Head of caudate nucleus (tissue), 42 donors: ENCODE data around the gene NRIP1.
"Not testable (repeated sequence)": the region's sequence is repeated elsewhere in the genome, so short reads cannot be mapped to it uniquely, and the experiment has no call there.

Experiments
- DNase-seq, 42 donors: peaks; one replicate each; pipeline versions ENCODE4 v3.0.0 to v3.0.0-alpha.2; 2020 to 2021; ENCODE audit warnings: mixed read lengths in 7 of 42
- intact Hi-C: fragments of 100-400 bp; cut with DNase I; formaldehyde crosslinking; loops from one replicate; pipeline ENCODE4 v1.15.0; 2022

The NRIP1 gene

DNA sequence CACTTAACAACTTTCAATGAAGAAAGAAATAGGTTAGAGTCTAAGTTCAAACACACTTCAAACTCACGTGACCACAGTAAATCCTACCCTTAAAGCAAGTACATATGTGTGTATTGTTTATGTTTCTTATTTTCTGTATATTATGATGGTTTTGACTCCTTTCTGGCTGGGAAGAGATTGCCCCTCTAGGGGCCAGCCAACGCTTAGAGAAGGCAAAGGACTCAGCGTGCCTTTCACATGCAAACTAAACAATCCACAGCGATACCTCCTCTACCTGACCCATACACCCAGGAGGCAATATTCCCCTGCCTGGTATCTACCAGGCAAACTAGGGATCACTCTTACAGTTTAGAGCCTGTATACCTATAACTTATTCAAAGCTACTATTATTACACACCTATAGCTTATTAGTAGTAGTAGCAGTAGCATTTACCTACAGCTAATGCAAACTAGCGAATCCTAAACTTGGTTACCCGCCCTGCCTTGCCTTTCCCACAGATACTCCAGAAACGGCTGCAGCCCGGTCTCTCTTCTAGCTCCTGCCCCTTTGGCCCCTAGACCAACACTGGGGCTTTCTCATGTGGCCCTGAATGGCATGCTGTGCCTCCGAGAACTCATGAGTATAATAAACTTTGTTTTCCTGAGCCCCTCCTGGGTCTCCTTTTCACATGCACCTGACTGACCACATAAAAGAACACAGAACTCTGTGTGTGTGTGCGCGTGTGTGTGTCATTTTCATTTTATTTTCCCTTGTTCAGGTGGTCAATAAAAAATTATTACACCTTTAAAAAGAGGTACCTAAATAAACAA lies 14.0 kb downstream of the NRIP1 start:
- DNase-seq = no peak
- intact Hi-C loops = no loop called here

GRCh38 chr21:15045017-15045416 lies 19.8 kb downstream of the NRIP1 start:
- no peak for DNase-seq
- intact Hi-C loops = no loop called here

GRCh38 chr21:15042531-15042930 lies 22.3 kb downstream of the NRIP1 start:
- DNase-seq = no peak
- intact Hi-C loops = no loop called here

GRCh38 chr21:15039607-15040299 lies 25.0 kb downstream of the NRIP1 start:
- DNase-seq = no peak
- intact Hi-C loops = no loop called here

- intact Hi-C loops = no loop called here
- DNase-seq = no peak
Measured at GRCh38 chr21:15037900-15038293, 26.9 kb downstream of the NRIP1 start.

DNA sequence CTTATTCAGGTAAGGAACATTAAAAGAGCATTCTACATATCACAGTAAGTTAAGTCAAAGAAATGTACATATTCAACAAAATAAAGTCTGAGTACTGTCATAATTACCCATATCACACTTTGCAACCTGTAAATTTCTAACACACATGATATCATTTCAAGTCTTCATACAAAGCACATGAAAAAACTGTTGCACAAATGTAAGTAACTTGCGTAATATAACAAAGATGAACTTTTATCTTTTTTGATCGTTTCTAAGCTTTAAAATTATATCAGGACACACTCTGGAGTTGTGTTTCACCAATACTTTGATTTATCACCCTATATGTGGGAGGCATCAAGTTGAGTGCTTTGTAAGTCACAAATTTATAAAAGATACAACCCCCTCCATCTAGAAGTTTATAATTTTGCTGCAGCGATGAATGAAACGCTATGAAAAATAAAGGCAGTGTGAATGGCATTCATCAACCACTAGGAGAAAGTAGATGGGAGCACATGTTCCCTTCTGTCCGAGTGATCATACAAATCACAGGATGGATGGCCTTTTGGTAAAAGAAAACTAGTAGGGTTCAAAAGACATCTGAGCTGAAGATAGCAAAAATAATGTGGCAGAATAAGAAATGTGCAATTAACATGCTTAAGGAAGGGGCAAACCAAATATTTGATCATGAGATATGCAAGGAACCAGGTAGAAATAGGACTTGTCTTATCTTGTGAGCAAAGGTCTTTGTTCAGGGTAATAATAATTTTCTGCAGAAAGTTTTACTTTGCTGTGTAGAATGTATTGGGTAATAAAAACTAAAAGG lies 27.5 kb downstream of the NRIP1 start:
- intact Hi-C loops = no loop called here
- DNase-seq = no peak

- DNase-seq = no peak
- intact Hi-C loops = no loop called here
Measured at GRCh38 chr21:15036189-15036588, 28.6 kb downstream of the NRIP1 start.

GRCh38 chr21:15034126-15034853 lies 30.5 kb downstream of the NRIP1 start:
- DNase-seq = no peak
- intact Hi-C loops = no loop called here

- intact Hi-C loops = no loop called here
Measured at GRCh38 chr21:15031790-15032357, 32.9 kb downstream of the NRIP1 start.

DNA sequence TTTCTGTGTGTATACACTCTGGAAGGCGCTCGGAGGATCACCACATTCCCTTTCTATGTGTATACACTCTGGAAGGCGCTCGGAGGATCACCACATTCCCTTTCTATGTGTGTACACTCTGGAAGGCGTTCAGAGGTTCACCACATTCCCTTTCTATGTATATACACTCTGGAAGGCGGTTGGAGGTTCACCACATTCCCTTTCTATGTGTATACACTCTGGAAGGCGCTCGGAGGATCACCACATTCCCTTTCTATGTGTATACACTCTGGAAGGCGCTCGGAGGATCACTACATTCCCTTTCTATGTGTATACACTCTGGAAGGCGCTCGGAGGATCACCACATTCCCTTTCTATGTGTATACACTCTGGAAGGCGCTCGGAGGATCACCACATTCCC lies 33.4 kb downstream of the NRIP1 start:
- DNase-seq, intact Hi-C loops: not testable (repeated sequence)

More at GRCh38 chr21:15031790-15032357, 32.9 kb downstream of the NRIP1 start:
- DNase-seq = no peak

GRCh38 chr21:15030861-15031260 lies 33.9 kb downstream of the NRIP1 start:
- intact Hi-C loops, DNase-seq: not testable (repeated sequence)

DNA sequence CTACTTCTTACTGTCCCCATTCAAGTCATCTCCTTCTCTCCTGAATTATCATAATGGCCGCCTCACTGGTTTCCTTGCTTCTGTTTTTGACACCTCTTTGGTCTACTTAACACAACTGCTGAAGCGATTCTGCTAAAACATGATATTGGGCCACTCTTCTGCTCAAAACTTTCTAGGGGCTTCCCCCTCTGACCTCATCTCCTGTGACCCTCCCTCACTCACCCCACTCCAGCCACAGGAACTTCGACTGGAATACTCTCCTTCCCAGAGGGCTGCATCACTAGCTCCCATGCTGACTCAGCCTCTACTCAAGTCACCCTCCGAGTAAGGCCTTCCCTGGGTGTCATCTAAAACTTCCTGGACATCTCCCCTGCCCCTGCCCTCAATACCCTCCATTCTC lies 35.7 kb downstream of the NRIP1 start:
- intact Hi-C loops = no loop called here
- DNase-seq = no peak

- no peak for DNase-seq
- intact Hi-C loops = no loop called here
Measured at GRCh38 chr21:15028186-15028585, 36.6 kb downstream of the NRIP1 start.

DNA sequence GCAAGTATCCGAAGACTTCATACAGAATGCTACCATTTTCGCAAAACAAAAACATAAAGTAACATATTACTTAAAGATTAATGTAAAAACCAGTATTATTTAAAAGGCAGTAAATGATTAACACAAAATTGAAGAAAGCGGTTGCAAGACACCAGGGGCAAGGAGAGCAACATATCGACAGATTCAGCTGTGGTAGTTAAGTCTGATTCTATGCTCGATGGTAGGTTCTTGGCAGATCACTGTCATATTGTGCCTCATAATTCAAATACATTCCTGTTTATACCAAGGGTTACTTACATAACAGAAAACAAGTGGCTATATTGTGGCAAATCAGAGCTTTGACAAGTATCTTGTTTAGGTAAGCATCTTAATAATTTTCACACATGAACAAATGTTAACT lies 37.7 kb downstream of the NRIP1 start:
- no peak for DNase-seq
- intact Hi-C loops = no loop called here

DNA sequence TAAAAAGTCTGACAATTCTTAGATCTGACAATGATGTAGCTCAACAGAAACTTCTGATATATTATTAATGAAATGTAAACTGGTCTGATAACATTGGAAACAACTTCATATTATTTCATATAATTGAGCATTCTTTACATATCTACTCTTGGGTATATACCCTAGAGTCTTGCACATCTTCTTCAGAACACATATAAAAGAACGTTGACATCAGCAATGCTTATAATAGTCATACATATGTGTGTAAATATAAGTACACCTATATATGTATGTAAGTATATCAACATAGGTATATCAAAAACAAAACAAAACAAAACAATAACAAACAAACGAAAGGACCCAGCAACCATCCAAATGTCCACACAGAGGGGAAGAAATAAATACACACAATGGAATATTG lies 38.4 kb downstream of the NRIP1 start:
- intact Hi-C loops = no loop called here
- no peak for DNase-seq

DNA sequence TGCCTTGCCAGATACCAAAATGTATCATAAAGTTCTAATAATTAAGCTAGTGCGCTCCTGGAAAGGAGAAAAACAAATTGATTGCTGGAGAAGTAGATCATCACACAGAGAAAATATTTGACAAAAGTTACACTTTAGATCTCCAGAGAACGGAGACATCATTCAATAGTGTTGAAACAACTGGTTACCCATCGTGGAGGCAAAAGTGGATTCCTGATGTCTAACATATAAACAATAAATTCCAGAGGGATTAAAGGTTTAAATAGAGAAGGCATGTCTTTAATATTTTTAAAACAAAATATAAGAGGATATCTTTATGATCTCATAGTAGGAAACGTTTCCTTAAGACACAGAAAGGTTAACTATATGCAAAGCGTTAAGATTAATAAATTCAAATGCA lies 41.0 kb downstream of the NRIP1 start:
- DNase-seq = no peak
- intact Hi-C loops = no loop called here

- DNase-seq = no peak
- intact Hi-C loops = no loop called here
Measured at GRCh38 chr21:15022608-15023261, 42.1 kb downstream of the NRIP1 start.

DNA sequence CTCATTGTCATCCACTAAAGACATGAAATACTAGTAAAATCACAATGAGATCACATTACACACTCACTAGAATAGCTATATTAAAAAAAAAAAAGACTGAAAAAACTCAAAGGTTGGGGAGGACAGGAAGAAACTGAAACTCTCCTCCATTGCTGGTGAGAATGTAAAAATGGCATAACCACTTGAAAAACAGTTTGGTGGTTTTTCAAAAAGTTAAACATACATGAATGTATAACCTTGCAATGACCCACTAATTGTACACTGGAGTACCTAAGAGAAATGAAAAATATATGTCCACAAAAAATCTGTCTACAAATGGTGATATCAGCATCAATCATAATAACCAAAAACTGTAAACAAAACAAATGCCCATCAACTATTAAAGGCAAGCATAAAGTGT lies 44.0 kb downstream of the NRIP1 start:
- DNase-seq = no peak
- intact Hi-C loops = no loop called here

DNA sequence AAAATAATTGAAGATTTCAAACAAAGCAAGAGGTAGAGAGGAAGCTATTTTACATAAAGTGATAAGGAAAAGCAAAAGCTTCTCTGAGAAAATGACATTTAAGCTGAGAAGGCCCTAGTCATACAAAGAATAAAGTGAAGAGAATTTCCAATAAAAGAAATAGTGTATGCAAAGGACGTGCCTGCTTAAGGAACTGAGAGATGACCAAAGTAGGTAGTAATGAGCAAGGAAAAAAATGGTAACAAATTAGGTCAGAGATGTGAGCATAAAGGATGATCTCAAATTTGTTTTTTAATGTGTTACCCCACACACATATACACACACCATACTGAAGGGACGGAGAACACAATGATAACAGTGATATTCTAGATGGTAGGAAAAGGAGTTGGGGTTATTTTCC lies 46.4 kb downstream of the NRIP1 start:
- no peak for DNase-seq
- intact Hi-C loops = no loop called here
